OCI-LY1 (cell line): ENCODE results near the gene RFX6.

Experiments
- H2AFZ ChIP-seq: fragments of 200-600 bp; sonication (generic), shearing (Covaris generic); 2 replicates; pipeline ENCODE4 v1.6.0; 2014; ENCODE audit warnings: antibody characterized with exemption, mild to moderate bottlenecking, low read length
- H3F3A ChIP-seq: fragments of 200-600 bp; sonication (generic), shearing (Covaris generic); 2 replicates; pipeline ENCODE4 v1.6.0; 2014; ENCODE audit warnings: mild to moderate bottlenecking, antibody characterized with exemption, low read length, moderate library complexity; ENCODE audit not compliant: insufficient read depth
- H3K27ac ChIP-seq: fragments of 200-600 bp; sonication (generic); 2 replicates; pipeline ENCODE4 v1.5.1; 2014; ENCODE audit warnings: low read length, mixed run types, mild to moderate bottlenecking, low read depth; ENCODE audit not compliant: poor library complexity, severe bottlenecking
- H3K27me3 ChIP-seq: fragments of 200-600 bp; sonication (generic); 2 replicates; pipeline ENCODE4 v1.6.0; 2014; ENCODE audit warnings: antibody characterized with exemption, mild to moderate bottlenecking, low read length, moderate library complexity; ENCODE audit not compliant: insufficient read depth
- H3K36me3 ChIP-seq: fragments of 200-600 bp; sonication (generic); 2 replicates; pipeline ENCODE4 v1.6.1; 2014; ENCODE audit warnings: mild to moderate bottlenecking, antibody characterized with exemption, low read length, moderate library complexity, mixed read lengths; ENCODE audit not compliant: insufficient read depth
- H3K4me1 ChIP-seq: fragments of 200-600 bp; sonication (generic); 2 replicates; pipeline ENCODE4 v1.5.1; 2014; ENCODE audit warnings: mild to moderate bottlenecking, low read length, moderate library complexity; ENCODE audit not compliant: insufficient read depth, severe bottlenecking
- H3K4me2 ChIP-seq: fragments of 200-600 bp; sonication (generic), shearing (Covaris generic); 2 replicates; pipeline ENCODE4 v1.6.1; 2014; ENCODE audit warnings: low read length
- H3K4me3 ChIP-seq: fragments of 200-600 bp; sonication (generic); 2 replicates; pipeline ENCODE4 v1.5.1; 2014; ENCODE audit warnings: low read length, low read depth, mild to moderate bottlenecking, mixed read lengths; ENCODE audit not compliant: poor library complexity, severe bottlenecking
- H3K79me2 ChIP-seq: fragments of 200-600 bp; shearing (Covaris generic); 2 replicates; pipeline ENCODE4 v1.6.1; 2016; ENCODE audit warnings: mixed run types, low read length, mixed read lengths; ENCODE audit not compliant: insufficient read depth
- H3K9ac ChIP-seq: fragments of 200-600 bp; sonication (generic), shearing (Covaris generic); 2 replicates; pipeline ENCODE4 v1.6.1; 2014; ENCODE audit warnings: mild to moderate bottlenecking, low read length, mixed read lengths
- H3K9me2 ChIP-seq: fragments of 200-600 bp; sonication (generic), shearing (Covaris generic); 2 replicates; pipeline ENCODE4 v1.6.1; 2014; ENCODE audit warnings: low read depth, mild to moderate bottlenecking, low read length, mixed read lengths
- H3K9me3 ChIP-seq: fragments of 200-600 bp; shearing (Covaris generic); 2 replicates; pipeline ENCODE4 v1.6.1; 2014; ENCODE audit warnings: low read length, mixed read lengths
- H4K20me1 ChIP-seq: fragments of 200-600 bp; sonication (generic), shearing (Covaris generic); 2 replicates; pipeline ENCODE4 v1.6.0; 2016; ENCODE audit warnings: mild to moderate bottlenecking, low read length; ENCODE audit not compliant: insufficient read depth
- EZH2 ChIP-seq: fragments of 200-600 bp; sonication (generic), shearing (Covaris generic); IDR thresholded peaks from 2 replicates; pipeline ENCODE4 v1.8.0; 2017; ENCODE audit warnings: borderline replicate concordance, mixed run types, mild to moderate bottlenecking, antibody characterized with exemption, low read length, moderate library complexity, mixed read lengths
- TF ChIP-seq, protein P1 (sequence below): fragments of 200-600 bp; sonication (generic), shearing (Covaris generic); IDR thresholded peaks from 2 replicates; pipeline ENCODE4 v1.5.1; 2017; ENCODE audit warnings: mild to moderate bottlenecking, antibody characterized with exemption, low read length, moderate library complexity, mixed read lengths

Gene RFX6

DNA sequence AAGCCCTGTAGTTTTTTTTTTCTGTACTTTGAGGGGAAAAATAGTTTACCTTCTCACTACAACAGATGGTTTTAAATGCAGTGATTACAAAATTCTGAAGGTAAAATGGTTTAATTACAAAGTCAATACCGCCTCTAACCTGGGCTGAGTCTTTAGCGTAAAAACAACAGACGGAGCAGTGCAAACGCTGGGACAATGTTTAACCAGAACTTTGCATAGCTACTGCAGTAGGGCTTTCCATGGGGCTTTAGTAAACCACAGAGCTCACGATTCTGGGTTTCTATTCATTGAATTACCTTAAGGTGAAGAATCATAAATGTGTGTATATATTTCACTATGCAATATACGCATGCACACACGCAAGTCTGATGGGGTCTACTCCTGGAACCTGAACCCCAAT is 77.9 kb downstream of the RFX6 start:
- Histone ChIP-seq H4K20me1 (no peaks in the 10 kb centered on the region), H3K9me2 (no peaks in the 10 kb centered on the region), H3F3A (no peaks in the 10 kb centered on the region), H3K9me3 (no peaks in the 10 kb centered on the region), H3K36me3 (no peaks in the 10 kb centered on the region), H3K79me2 (no peaks in the 10 kb centered on the region), H3K4me2 (no peak overlapping the region), H3K27ac (no peak overlapping the region), H2AFZ (no peak overlapping the region), H3K27me3 (no peaks in the 10 kb centered on the region), H3K9ac (no peak overlapping the region), H3K4me3 (no peak overlapping the region), H3K4me1 (no peaks in the 10 kb centered on the region)
- TF ChIP-seq, protein P1, sequence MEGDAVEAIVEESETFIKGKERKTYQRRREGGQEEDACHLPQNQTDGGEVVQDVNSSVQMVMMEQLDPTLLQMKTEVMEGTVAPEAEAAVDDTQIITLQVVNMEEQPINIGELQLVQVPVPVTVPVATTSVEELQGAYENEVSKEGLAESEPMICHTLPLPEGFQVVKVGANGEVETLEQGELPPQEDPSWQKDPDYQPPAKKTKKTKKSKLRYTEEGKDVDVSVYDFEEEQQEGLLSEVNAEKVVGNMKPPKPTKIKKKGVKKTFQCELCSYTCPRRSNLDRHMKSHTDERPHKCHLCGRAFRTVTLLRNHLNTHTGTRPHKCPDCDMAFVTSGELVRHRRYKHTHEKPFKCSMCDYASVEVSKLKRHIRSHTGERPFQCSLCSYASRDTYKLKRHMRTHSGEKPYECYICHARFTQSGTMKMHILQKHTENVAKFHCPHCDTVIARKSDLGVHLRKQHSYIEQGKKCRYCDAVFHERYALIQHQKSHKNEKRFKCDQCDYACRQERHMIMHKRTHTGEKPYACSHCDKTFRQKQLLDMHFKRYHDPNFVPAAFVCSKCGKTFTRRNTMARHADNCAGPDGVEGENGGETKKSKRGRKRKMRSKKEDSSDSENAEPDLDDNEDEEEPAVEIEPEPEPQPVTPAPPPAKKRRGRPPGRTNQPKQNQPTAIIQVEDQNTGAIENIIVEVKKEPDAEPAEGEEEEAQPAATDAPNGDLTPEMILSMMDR: no peak
- no peak for TF ChIP-seq EZH2

DNA sequence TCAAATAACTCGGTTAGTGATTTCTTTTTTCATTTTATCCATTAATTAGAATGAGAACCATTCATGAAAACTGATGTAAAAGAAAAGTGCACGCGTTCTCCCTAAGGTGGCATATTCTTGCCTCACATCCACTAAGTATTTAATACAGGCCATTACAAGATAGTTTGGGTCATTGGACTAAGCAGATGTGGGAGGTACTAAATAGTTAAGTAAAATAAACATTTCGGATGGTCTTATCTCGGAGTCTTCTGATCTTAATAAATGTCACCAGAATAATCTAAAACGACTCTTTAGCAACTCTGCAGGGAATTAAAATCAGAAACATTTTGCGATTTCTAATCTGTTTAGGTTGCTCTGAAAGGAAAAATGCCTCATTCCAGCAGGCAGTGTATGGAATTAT is 78.7 kb downstream of the RFX6 start:
- Histone ChIP-seq H3K9me2 (no peaks in the 10 kb centered on the region), H3K4me3 (no peak overlapping the region), H3K27ac (no peak overlapping the region), H3K27me3 (no peaks in the 10 kb centered on the region), H3K4me1 (no peaks in the 10 kb centered on the region), H3K9ac (no peak overlapping the region), H3K4me2 (no peak overlapping the region), H4K20me1 (no peaks in the 10 kb centered on the region), H3K9me3 (no peaks in the 10 kb centered on the region), H2AFZ (no peak overlapping the region), H3K79me2 (no peaks in the 10 kb centered on the region), H3F3A (no peaks in the 10 kb centered on the region), H3K36me3 (no peaks in the 10 kb centered on the region)
- TF ChIP-seq, protein P1: no peak
- no peak for TF ChIP-seq EZH2

DNA sequence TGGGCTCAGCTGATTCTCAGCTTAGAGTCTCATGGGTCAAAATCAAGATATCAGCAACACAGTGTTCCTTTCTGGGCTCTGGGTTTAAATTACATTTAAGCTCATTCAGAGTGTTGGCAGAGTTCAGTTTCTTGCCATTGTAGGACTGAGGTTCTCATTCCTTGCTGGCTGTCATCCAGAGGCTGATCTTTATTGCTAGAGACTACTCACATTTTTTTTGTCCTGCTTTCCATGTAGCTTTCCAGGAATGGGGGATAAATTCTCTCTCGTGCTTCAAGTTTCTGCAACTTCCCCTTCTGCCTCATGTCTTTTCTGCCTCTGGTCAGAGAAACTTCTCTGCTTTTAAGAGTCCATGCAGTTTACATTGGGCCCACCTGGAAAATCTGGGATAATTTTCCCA is 86.9 kb downstream of the RFX6 start:
- H3K4me3 ChIP-seq: no peak overlapping the region
- H3K36me3 ChIP-seq: no peaks in the 10 kb centered on the region
- no peaks in the 10 kb centered on the region for H3K27me3 ChIP-seq
- no peaks in the 10 kb centered on the region for H3K4me1 ChIP-seq
- no peaks in the 10 kb centered on the region for H3K79me2 ChIP-seq
- no peaks in the 10 kb centered on the region for H3K9me2 ChIP-seq
- H4K20me1 ChIP-seq: no peaks in the 10 kb centered on the region
- no peak overlapping the region for H3K27ac ChIP-seq
- no peak overlapping the region for H2AFZ ChIP-seq
- H3K9me3 ChIP-seq: no peaks in the 10 kb centered on the region
- TF ChIP-seq, protein P1: no peak
- TF ChIP-seq EZH2: no peak
- no peak overlapping the region for H3K4me2 ChIP-seq
- no peaks in the 10 kb centered on the region for H3F3A ChIP-seq
- H3K9ac ChIP-seq: no peak overlapping the region
